ENCODE measurements around the gene IFNL4. TPM values are rescaled to one million over a fixed set of nuclear protein-coding genes. Genes with fewer than 3 reads are reported as not detected.
"Not testable (repeated sequence)": the region's sequence is repeated elsewhere in the genome, so short reads cannot be mapped to it uniquely, and the experiment has no call there.

IFNL4 gene
- total RNA-seq, 1 experiment from 2014 or later, result not detected

GRCh38 chr19:39263912-39264305 lies 15.3 kb upstream of the IFNL4 start:
- no peak for DNase-seq (ENCODE audit: low read depth)
- in situ Hi-C loops (cut with HindIII; ENCODE audit: low pct_unique_long_range_greater_than_20kb, low sequenced_read_pairs), result no loop called here

GRCh38 chr19:39262496-39262895 lies 13.8 kb upstream of the IFNL4 start:
- in situ Hi-C loops (cut with HindIII; ENCODE audit: low pct_unique_long_range_greater_than_20kb, low sequenced_read_pairs), result no loop called here
- DNase-seq (ENCODE audit: low read depth), result no peak

- DNase-seq (ENCODE audit: low read depth), result no peak
- in situ Hi-C loops (cut with HindIII; ENCODE audit: low pct_unique_long_range_greater_than_20kb, low sequenced_read_pairs), result no loop called here
Measured at GRCh38 chr19:39261704-39262103, 13.0 kb upstream of the IFNL4 start.

- in situ Hi-C loops (cut with HindIII; ENCODE audit: low pct_unique_long_range_greater_than_20kb, low sequenced_read_pairs), result no loop called here
Measured at GRCh38 chr19:39257227-39257626, 8.6 kb upstream of the IFNL4 start.

GRCh38 chr19:39254531-39255345 lies 6.1 kb upstream of the IFNL4 start:
- no peak for DNase-seq (ENCODE audit: low read depth)
- in situ Hi-C loops (cut with HindIII; ENCODE audit: low pct_unique_long_range_greater_than_20kb, low sequenced_read_pairs), result no loop called here

More at GRCh38 chr19:39257227-39257626, 8.6 kb upstream of the IFNL4 start:
- DNase-seq (ENCODE audit: low read depth), result no peak

GRCh38 chr19:39253374-39254149 lies 4.9 kb upstream of the IFNL4 start:
- DNase-seq (ENCODE audit: low read depth), result no peak
- in situ Hi-C loops (cut with HindIII; ENCODE audit: low pct_unique_long_range_greater_than_20kb, low sequenced_read_pairs), result no loop called here

- in situ Hi-C loops (cut with HindIII; ENCODE audit: low pct_unique_long_range_greater_than_20kb, low sequenced_read_pairs), result no loop called here
- DNase-seq (ENCODE audit: low read depth), result no peak
Measured at GRCh38 chr19:39252458-39252857, 3.8 kb upstream of the IFNL4 start.

- in situ Hi-C loops (cut with HindIII; ENCODE audit: low pct_unique_long_range_greater_than_20kb, low sequenced_read_pairs), result no loop called here
Measured at GRCh38 chr19:39251846-39252245, 3.2 kb upstream of the IFNL4 start.

GRCh38 chr19:39251081-39251480 lies 2.4 kb upstream of the IFNL4 start:
- in situ Hi-C loops (cut with HindIII; ENCODE audit: low pct_unique_long_range_greater_than_20kb, low sequenced_read_pairs), result no loop called here
- no peak for DNase-seq (ENCODE audit: low read depth)

More at GRCh38 chr19:39251846-39252245, 3.2 kb upstream of the IFNL4 start:
- DNase-seq (ENCODE audit: low read depth), result no peak

GRCh38 chr19:39247701-39248664 lies 673 bp downstream of the IFNL4 start:
- DNase-seq (ENCODE audit: low read depth), result no peak
- in situ Hi-C loops (cut with HindIII; ENCODE audit: low pct_unique_long_range_greater_than_20kb, low sequenced_read_pairs), result no loop called here

GRCh38 chr19:39246951-39247669 lies 1.5 kb downstream of the IFNL4 start:
- DNase-seq (ENCODE audit: low read depth), result no peak
- in situ Hi-C loops (cut with HindIII; ENCODE audit: low pct_unique_long_range_greater_than_20kb, low sequenced_read_pairs), result no loop called here

GRCh38 chr19:39245166-39245565 lies 3.5 kb downstream of the IFNL4 start:
- DNase-seq (ENCODE audit: low read depth); in situ Hi-C loops (cut with HindIII; ENCODE audit: low pct_unique_long_range_greater_than_20kb, low sequenced_read_pairs): not testable (repeated sequence)

GRCh38 chr19:39244410-39245100 lies 4.1 kb downstream of the IFNL4 start, which contains the start of gene IFNL3:
Gene IFNL3 (minus strand): TSS chr19:39245006. CDS start chr19:39244967, 39 bp downstream.
- in situ Hi-C loops (cut with HindIII; ENCODE audit: low pct_unique_long_range_greater_than_20kb, low sequenced_read_pairs); DNase-seq (ENCODE audit: low read depth): not testable (repeated sequence)

- in situ Hi-C loops (cut with HindIII; ENCODE audit: low pct_unique_long_range_greater_than_20kb, low sequenced_read_pairs); DNase-seq (ENCODE audit: low read depth): not testable (repeated sequence)
Measured at GRCh38 chr19:39243741-39244140, 4.9 kb downstream of the IFNL4 start.

GRCh38 chr19:39240421-39240820 lies 8.2 kb downstream of the IFNL4 start:
- DNase-seq (ENCODE audit: low read depth), result no peak
- in situ Hi-C loops (cut with HindIII; ENCODE audit: low pct_unique_long_range_greater_than_20kb, low sequenced_read_pairs), result no loop called here

GRCh38 chr19:39238944-39239343 lies 9.7 kb downstream of the IFNL4 start:
- in situ Hi-C loops (cut with HindIII; ENCODE audit: low pct_unique_long_range_greater_than_20kb, low sequenced_read_pairs), result no loop called here
- no peak for DNase-seq (ENCODE audit: low read depth)

GRCh38 chr19:39238209-39238608 lies 10.4 kb downstream of the IFNL4 start:
- in situ Hi-C loops (cut with HindIII; ENCODE audit: low pct_unique_long_range_greater_than_20kb, low sequenced_read_pairs), result no loop called here
- no peak for DNase-seq (ENCODE audit: low read depth)
